ENCODE results near the gene XYLT1.

The XYLT1 gene

DNA sequence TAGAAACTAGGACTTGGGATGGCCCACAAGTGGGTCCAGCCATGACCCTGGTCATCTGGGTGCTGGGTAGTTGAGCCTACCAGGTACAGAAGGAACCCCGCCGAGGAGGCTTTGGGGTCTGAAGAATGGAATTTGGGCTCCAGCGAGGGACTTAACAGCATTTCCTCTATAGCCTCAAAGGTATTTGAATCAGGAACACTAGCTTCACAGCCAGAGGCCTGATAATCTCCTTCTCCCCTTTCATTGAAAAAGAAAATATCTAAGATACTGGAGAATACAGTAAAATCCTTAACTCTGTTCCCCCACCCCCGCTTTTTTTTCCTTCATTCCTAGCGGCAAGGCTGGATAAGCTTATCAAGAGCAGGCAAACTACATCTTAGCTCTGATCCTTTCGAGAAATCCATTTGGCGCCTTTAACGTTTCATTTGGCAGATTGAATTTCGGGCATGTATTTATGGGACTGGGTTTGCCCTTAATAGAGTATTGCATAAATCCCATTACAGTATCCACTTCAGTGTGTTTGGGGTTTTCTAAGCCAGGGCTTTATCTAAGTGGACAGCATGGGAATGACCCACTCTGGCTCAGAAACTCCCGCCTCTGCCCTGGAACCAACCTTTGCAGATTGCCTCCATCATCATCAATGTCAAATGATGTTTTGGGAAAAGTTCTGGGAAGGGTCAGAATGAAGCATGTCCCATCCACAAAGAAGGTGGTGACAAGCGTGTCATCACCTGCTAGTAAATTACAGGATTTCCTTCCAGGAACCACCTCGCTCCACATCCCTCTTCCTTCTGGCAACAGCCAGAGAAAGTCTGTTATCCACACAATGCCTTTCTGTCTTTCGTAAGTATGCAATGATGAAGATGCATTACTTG is 36.9 kb downstream of the XYLT1 start:
- ATAC-seq (ENCODE audit: low read depth): no peak
- H3K36me3 ChIP-seq (ENCODE audit: low read depth): no peaks in the 10 kb centered on the region

GRCh38 chr16:17432901-17433576 is 37.7 kb downstream of the XYLT1 start:
- no peak for ATAC-seq (ENCODE audit: low read depth)
- H3K9me3 ChIP-seq (ENCODE audit: severe bottlenecking): no peaks in the 10 kb centered on the region
- H3K27ac ChIP-seq (ENCODE audit: poor library complexity, severe bottlenecking): no peak overlapping the region
- H3K4me3 ChIP-seq (ENCODE audit: severe bottlenecking): no peak overlapping the region
- H3K4me1 ChIP-seq (ENCODE audit: insufficient read depth, poor library complexity, severe bottlenecking): no peaks in the 10 kb centered on the region
- no peaks in the 10 kb centered on the region for H3K27me3 ChIP-seq (ENCODE audit: insufficient read depth, poor library complexity, severe bottlenecking)
- no peak for TF ChIP-seq CTCF (IDR thresholded peaks at IDR 0.05; ENCODE audit: poor library complexity, severe bottlenecking)
- H3K36me3 ChIP-seq (ENCODE audit: low read depth): no peaks in the 10 kb centered on the region
- no peak for DNase-seq (ENCODE audit: low spot score)

More for the DNA sequence above, 36.9 kb downstream of the XYLT1 start:
- no peak overlapping the region for H3K27ac ChIP-seq (ENCODE audit: poor library complexity, severe bottlenecking)
- no peaks in the 10 kb centered on the region for H3K27me3 ChIP-seq (ENCODE audit: insufficient read depth, poor library complexity, severe bottlenecking)
- no peaks in the 10 kb centered on the region for H3K4me1 ChIP-seq (ENCODE audit: insufficient read depth, poor library complexity, severe bottlenecking)
- no peaks in the 10 kb centered on the region for H3K9me3 ChIP-seq (ENCODE audit: severe bottlenecking)
- no peak for DNase-seq (ENCODE audit: low spot score)
- no peak overlapping the region for H3K4me3 ChIP-seq (ENCODE audit: severe bottlenecking)
- no peak for TF ChIP-seq CTCF (IDR thresholded peaks at IDR 0.05; ENCODE audit: poor library complexity, severe bottlenecking)

DNA sequence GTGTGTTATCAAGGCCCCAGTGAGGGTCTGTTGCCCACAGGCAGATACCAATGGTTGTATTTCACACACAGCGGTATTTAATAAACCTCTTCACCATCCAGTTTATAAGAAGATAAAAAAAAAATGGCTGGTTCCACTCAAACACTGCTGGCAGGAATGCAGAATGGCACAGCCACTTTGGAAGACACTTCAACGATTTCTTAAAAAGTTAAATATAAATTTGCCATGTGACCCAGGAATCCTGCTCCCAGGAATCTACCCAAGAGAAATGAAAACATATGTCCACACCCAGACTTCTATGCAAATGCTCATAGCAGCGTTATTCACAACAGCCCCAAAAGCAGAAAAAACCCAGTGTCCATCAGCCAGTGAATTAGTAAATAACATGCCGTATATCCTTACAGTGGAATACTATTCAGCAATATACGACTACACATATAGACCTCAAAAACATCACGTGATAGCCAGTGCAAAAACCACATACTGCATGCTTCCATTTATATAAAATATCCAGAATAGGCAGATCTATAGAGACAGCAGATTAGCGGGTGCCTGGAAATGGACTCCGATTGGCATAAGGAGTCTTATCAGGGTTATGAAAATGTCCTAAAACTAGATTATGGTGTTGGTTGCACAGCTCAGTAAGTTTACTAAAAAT is 38.7 kb downstream of the XYLT1 start:
- H3K36me3 ChIP-seq (ENCODE audit: low read depth): no peaks in the 10 kb centered on the region
- no peak overlapping the region for H3K27ac ChIP-seq (ENCODE audit: poor library complexity, severe bottlenecking)
- TF ChIP-seq CTCF (IDR thresholded peaks at IDR 0.05; ENCODE audit: poor library complexity, severe bottlenecking): no peak
- no peak overlapping the region for H3K4me3 ChIP-seq (ENCODE audit: severe bottlenecking)
- H3K27me3 ChIP-seq (ENCODE audit: insufficient read depth, poor library complexity, severe bottlenecking): no peaks in the 10 kb centered on the region
- no peaks in the 10 kb centered on the region for H3K9me3 ChIP-seq (ENCODE audit: severe bottlenecking)
- ATAC-seq (ENCODE audit: low read depth) (no peak), DNase-seq (ENCODE audit: low spot score) (no peak)
- H3K4me1 ChIP-seq (ENCODE audit: insufficient read depth, poor library complexity, severe bottlenecking): no peaks in the 10 kb centered on the region

DNA sequence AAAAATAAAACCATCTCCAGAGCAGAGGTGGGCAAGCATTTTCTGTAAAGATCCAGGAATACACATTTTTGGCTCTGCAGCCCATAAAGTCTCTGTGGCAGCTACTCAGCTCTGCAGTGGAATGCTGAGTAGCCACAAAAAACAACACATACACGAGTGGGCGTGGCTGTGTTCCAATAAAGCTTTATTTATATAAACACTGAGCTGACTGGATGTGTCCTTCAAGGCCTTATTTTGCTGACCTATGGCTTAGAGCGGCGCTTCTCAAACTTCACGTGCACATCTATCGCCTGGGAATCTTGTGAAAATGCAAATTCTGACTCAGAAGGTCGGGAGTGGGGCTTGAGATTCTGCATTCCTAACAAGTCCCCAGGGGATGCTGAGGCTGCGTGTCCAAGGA is 39.7 kb downstream of the XYLT1 start:
- H3K27ac ChIP-seq (ENCODE audit: poor library complexity, severe bottlenecking): no peak overlapping the region
- no peak overlapping the region for H3K4me3 ChIP-seq (ENCODE audit: severe bottlenecking)
- no peaks in the 10 kb centered on the region for H3K4me1 ChIP-seq (ENCODE audit: insufficient read depth, poor library complexity, severe bottlenecking)
- ATAC-seq (ENCODE audit: low read depth) (no peak), DNase-seq (ENCODE audit: low spot score) (no peak)
- H3K9me3 ChIP-seq (ENCODE audit: severe bottlenecking): no peaks in the 10 kb centered on the region
- H3K36me3 ChIP-seq (ENCODE audit: low read depth): no peaks in the 10 kb centered on the region
- no peak for TF ChIP-seq CTCF (IDR thresholded peaks at IDR 0.05; ENCODE audit: poor library complexity, severe bottlenecking)
- H3K27me3 ChIP-seq (ENCODE audit: insufficient read depth, poor library complexity, severe bottlenecking): no peaks in the 10 kb centered on the region
